Measurements from ENCODE around the gene GLRA1. TPM values are rescaled to one million over a fixed set of nuclear protein-coding genes. Genes with fewer than 3 reads are reported as not detected.
"Not testable (repeated sequence)": the region's sequence is repeated elsewhere in the genome, so short reads cannot be mapped to it uniquely, and the experiment has no call there.

GLRA1 gene
- total and polyA plus RNA-seq, 3 experiments from 2014 or later: not detected

GRCh38 chr5:151793358-151793757, 131.3 kb downstream of the GLRA1 start:
- peaks cover 9 to 91% (median 26%) of the 10 kb centered on the region in 3 donors for H3K36me3 Mint-ChIP-seq
- no peak overlapping the region for H3K4me3 ChIP-seq (ENCODE audit: low read length)

GRCh38 chr5:151787817-151788216, 136.8 kb downstream of the GLRA1 start:
- peaks cover 3 to 62% (median 12%) of the 10 kb centered on the region in 3 donors for H3K36me3 Mint-ChIP-seq
- H3K9me3 Mint-ChIP-seq: no peaks in the 10 kb centered on the region
- no peak overlapping the region for H3K4me3 Mint-ChIP-seq
- peak overlapping the region in 1 of 8 donors; percentile 54 for H3K27ac Mint-ChIP-seq
- DNase-seq: no peak
- H3K36me3 ChIP-seq (ENCODE audit: insufficient read depth, low read length): peaks cover 38% of the 10 kb centered on the region
- no peak overlapping the region for H3K27ac ChIP-seq (ENCODE audit: low read depth, low read length)
- H3K9me3 ChIP-seq (ENCODE audit: low read length): no peaks in the 10 kb centered on the region
- POLR2A ChIA-PET: no interaction called here
- CTCF ChIA-PET: interaction anchor here (1.0 to 1.6 kb wide), 2 partner anchors 37 to 355 kb away, joined by 3 to 4 read pairs; no protein-coding TSS in a partner anchor
- peaks cover 43 to 71% (median 48%) of the 10 kb centered on the region in 3 donors for H3K4me1 Mint-ChIP-seq
- no peaks in the 10 kb centered on the region for H3K27me3 Mint-ChIP-seq
- no peak overlapping the region for H3K4me3 ChIP-seq (ENCODE audit: low read length)
- no peaks in the 10 kb centered on the region for H3K27me3 ChIP-seq (ENCODE audit: insufficient read depth, low read length, poor library complexity, severe bottlenecking)
- H3K4me1 ChIP-seq (ENCODE audit: insufficient read depth, low read length): peaks cover 19% of the 10 kb centered on the region

More at GRCh38 chr5:151793358-151793757, 131.3 kb downstream of the GLRA1 start:
- H3K27ac ChIP-seq (ENCODE audit: low read depth, low read length): no peak overlapping the region
- no peak overlapping the region for H3K4me3 Mint-ChIP-seq
- peaks cover 31 to 59% (median 45%) of the 10 kb centered on the region in 3 donors for H3K4me1 Mint-ChIP-seq
- CTCF ChIA-PET: no interaction called here
- H3K36me3 ChIP-seq (ENCODE audit: insufficient read depth, low read length): peaks cover 71% of the 10 kb centered on the region
- H3K9me3 ChIP-seq (ENCODE audit: low read length): no peaks in the 10 kb centered on the region
- DNase-seq: no peak
- POLR2A ChIA-PET: no interaction called here
- H3K9me3 Mint-ChIP-seq: no peaks in the 10 kb centered on the region
- no peaks in the 10 kb centered on the region for H3K4me1 ChIP-seq (ENCODE audit: insufficient read depth, low read length)
- no peaks in the 10 kb centered on the region for H3K27me3 Mint-ChIP-seq
- no peaks in the 10 kb centered on the region for H3K27me3 ChIP-seq (ENCODE audit: insufficient read depth, low read length, poor library complexity, severe bottlenecking)
- no peak overlapping the region for H3K27ac Mint-ChIP-seq

- H3K9me3 ChIP-seq (ENCODE audit: low read length): no peaks in the 10 kb centered on the region
- peak overlapping the region in 5 of 8 donors; percentile 14 to 83 (median 66) for H3K27ac Mint-ChIP-seq
- ChIA-PET CTCF (interaction anchor here (1.4 kb wide), 1 partner anchor 15 kb away, joined by 3 read pairs; no protein-coding TSS in a partner anchor), POLR2A (interaction anchor here (0.6 to 1.4 kb wide), 2 partner anchors 15 to 174 kb away, joined by 3 to 5 read pairs; partner anchors contain the start of gene G3BP1)
- no peak for DNase-seq
- H3K36me3 ChIP-seq (ENCODE audit: insufficient read depth, low read length): peaks cover 31% of the 10 kb centered on the region
- H3K4me1 Mint-ChIP-seq: peaks cover 49 to 75% (median 61%) of the 10 kb centered on the region in 3 donors
- H3K4me3 ChIP-seq (ENCODE audit: low read length): no peak overlapping the region
- no peaks in the 10 kb centered on the region for H3K27me3 Mint-ChIP-seq
- H3K4me3 Mint-ChIP-seq: peak overlapping the region in 3 of 7 donors; percentile 18 to 61 (median 39)
- no peaks in the 10 kb centered on the region for H3K9me3 Mint-ChIP-seq
- peaks cover 2 to 49% (median 11%) of the 10 kb centered on the region in 3 donors for H3K36me3 Mint-ChIP-seq
- peaks cover 31% of the 10 kb centered on the region for H3K4me1 ChIP-seq (ENCODE audit: insufficient read depth, low read length)
- no peaks in the 10 kb centered on the region for H3K27me3 ChIP-seq (ENCODE audit: insufficient read depth, low read length, poor library complexity, severe bottlenecking)
- no peak overlapping the region for H3K27ac ChIP-seq (ENCODE audit: low read depth, low read length)
These were observed 138.2 kb downstream of the GLRA1 start for GRCh38 chr5:151786468-151786867.

- H3K27ac ChIP-seq (ENCODE audit: low read depth, low read length): peak overlapping the region; percentile 16
- peaks cover 12% of the 10 kb centered on the region for H3K36me3 ChIP-seq (ENCODE audit: insufficient read depth, low read length)
- CTCF ChIA-PET: no interaction called here
- Mint-ChIP-seq H3K27me3 (no peaks in the 10 kb centered on the region), H3K9me3 (no peaks in the 10 kb centered on the region), H3K27ac (peak overlapping the region in 2 of 8 donors; percentile 47 to 51), H3K4me1 (peaks cover 65 to 85% (median 77%) of the 10 kb centered on the region in 3 donors), H3K4me3 (peak overlapping the region in 4 of 7 donors; percentile 17 to 38 (median 24)), H3K36me3 (peaks cover 0 to 31% (median 3%) of the 10 kb centered on the region in 3 donors)
- POLR2A ChIA-PET: no interaction called here
- H3K9me3 ChIP-seq (ENCODE audit: low read length): no peaks in the 10 kb centered on the region
- H3K4me1 ChIP-seq (ENCODE audit: insufficient read depth, low read length): peaks cover 52% of the 10 kb centered on the region
- H3K27me3 ChIP-seq (ENCODE audit: insufficient read depth, low read length, poor library complexity, severe bottlenecking): no peaks in the 10 kb centered on the region
- no peak overlapping the region for H3K4me3 ChIP-seq (ENCODE audit: low read length)
- no peak for DNase-seq
These were observed 140.5 kb downstream of the GLRA1 start for GRCh38 chr5:151784141-151784540.

- peaks cover 57% of the 10 kb centered on the region for H3K4me1 ChIP-seq (ENCODE audit: insufficient read depth, low read length)
- H3K9me3 ChIP-seq (ENCODE audit: low read length); H3K27me3 Mint-ChIP-seq; H3K27me3 ChIP-seq (ENCODE audit: insufficient read depth, low read length, poor library complexity, severe bottlenecking); H3K9me3 Mint-ChIP-seq; CTCF ChIA-PET; H3K27ac ChIP-seq (ENCODE audit: low read depth, low read length); H3K4me3 ChIP-seq (ENCODE audit: low read length); H3K27ac Mint-ChIP-seq; DNase-seq: not testable (repeated sequence)
- Mint-ChIP-seq H3K4me3 (peak overlapping the region in 2 of 7 donors; percentile 8 to 57), H3K4me1 (peaks cover 68 to 90% (median 82%) of the 10 kb centered on the region in 3 donors), H3K36me3 (peaks cover 0 to 32% (median 5%) of the 10 kb centered on the region in 3 donors)
- peaks cover 11% of the 10 kb centered on the region for H3K36me3 ChIP-seq (ENCODE audit: insufficient read depth, low read length)
- POLR2A ChIA-PET: interaction anchor here (0.6 kb wide), 1 partner anchor 162 kb away, joined by 3 read pairs; no protein-coding TSS in a partner anchor
These were observed 141.0 kb downstream of the GLRA1 start for GRCh38 chr5:151783664-151784063.

GRCh38 chr5:151781201-151781600, 143.4 kb downstream of the GLRA1 start:
- H3K4me3 ChIP-seq (ENCODE audit: low read length): no peak overlapping the region
- Mint-ChIP-seq H3K4me3 (peak overlapping the region in 6 of 7 donors; percentile 0 to 53 (median 46)), H3K27me3 (no peaks in the 10 kb centered on the region), H3K4me1 (peaks cover 83 to 97% (median 95%) of the 10 kb centered on the region in 3 donors), H3K9me3 (no peaks in the 10 kb centered on the region), H3K36me3 (peaks cover 0 to 34% (median 16%) of the 10 kb centered on the region in 3 donors), H3K27ac (peak overlapping the region in 5 of 8 donors; percentile 6 to 72 (median 67))
- no peaks in the 10 kb centered on the region for H3K9me3 ChIP-seq (ENCODE audit: low read length)
- CTCF ChIA-PET: no interaction called here
- H3K27me3 ChIP-seq (ENCODE audit: insufficient read depth, low read length, poor library complexity, severe bottlenecking): no peaks in the 10 kb centered on the region
- POLR2A ChIA-PET: interaction anchor here (2.3 kb wide), 1 partner anchor 9 kb away, joined by 6 read pairs; the partner anchor contains the start of gene G3BP1
- no peak for DNase-seq
- no peak overlapping the region for H3K27ac ChIP-seq (ENCODE audit: low read depth, low read length)
- H3K4me1 ChIP-seq (ENCODE audit: insufficient read depth, low read length): peaks cover 74% of the 10 kb centered on the region
- H3K36me3 ChIP-seq (ENCODE audit: insufficient read depth, low read length): no peaks in the 10 kb centered on the region

- Histone ChIP-seq H3K4me3 (ENCODE audit: low read length) (no peak overlapping the region), H3K9me3 (ENCODE audit: low read length) (no peaks in the 10 kb centered on the region), H3K36me3 (ENCODE audit: insufficient read depth, low read length) (no peaks in the 10 kb centered on the region), H3K27me3 (ENCODE audit: insufficient read depth, low read length, poor library complexity, severe bottlenecking) (no peaks in the 10 kb centered on the region), H3K4me1 (ENCODE audit: insufficient read depth, low read length) (peaks cover 81% of the 10 kb centered on the region), H3K27ac (ENCODE audit: low read depth, low read length) (no peak overlapping the region)
- ChIA-PET POLR2A (interaction anchor here (2.3 kb wide), 1 partner anchor 9 kb away, joined by 6 read pairs; the partner anchor contains the start of gene G3BP1), CTCF (no interaction called here)
- H3K27me3 Mint-ChIP-seq: no peaks in the 10 kb centered on the region
- H3K36me3 Mint-ChIP-seq: peaks cover 0 to 36% (median 16%) of the 10 kb centered on the region in 3 donors
- peak overlapping the region in 6 of 8 donors; percentile 6 to 60 (median 39) for H3K27ac Mint-ChIP-seq
- peak overlapping the region; percentile 16 to 64 (median 35) for H3K4me3 Mint-ChIP-seq
- H3K9me3 Mint-ChIP-seq: no peaks in the 10 kb centered on the region
- peaks cover 83 to 97% (median 95%) of the 10 kb centered on the region in 3 donors for H3K4me1 Mint-ChIP-seq
- no peak for DNase-seq
These were observed 144.3 kb downstream of the GLRA1 start for GRCh38 chr5:151780348-151780747.

- H3K9me3 Mint-ChIP-seq: no peaks in the 10 kb centered on the region
- H3K27ac ChIP-seq (ENCODE audit: low read depth, low read length): no peak overlapping the region
- no peaks in the 10 kb centered on the region for H3K36me3 ChIP-seq (ENCODE audit: insufficient read depth, low read length)
- no peaks in the 10 kb centered on the region for H3K27me3 ChIP-seq (ENCODE audit: insufficient read depth, low read length, poor library complexity, severe bottlenecking)
- H3K4me1 ChIP-seq (ENCODE audit: insufficient read depth, low read length): peaks cover 83% of the 10 kb centered on the region
- peak overlapping the region; percentile 16 to 66 (median 47) for H3K4me3 Mint-ChIP-seq
- H3K36me3 Mint-ChIP-seq: peaks cover 0 to 35% (median 16%) of the 10 kb centered on the region in 3 donors
- no peaks in the 10 kb centered on the region for H3K27me3 Mint-ChIP-seq
- peaks cover 85 to 97% (median 96%) of the 10 kb centered on the region in 3 donors for H3K4me1 Mint-ChIP-seq
- no peak for DNase-seq
- H3K27ac Mint-ChIP-seq: peak overlapping the region in 6 of 8 donors; percentile 6 to 75 (median 16)
- CTCF ChIA-PET: no interaction called here
- POLR2A ChIA-PET: interaction anchor here (2.3 kb wide), 1 partner anchor 8 kb away, joined by 6 read pairs; the partner anchor contains the start of gene G3BP1
- H3K9me3 ChIP-seq (ENCODE audit: low read length): no peaks in the 10 kb centered on the region
- no peak overlapping the region for H3K4me3 ChIP-seq (ENCODE audit: low read length)
These were observed 145.0 kb downstream of the GLRA1 start for GRCh38 chr5:151779531-151780125.

Data from CD8-positive, alpha-beta memory T cell (primary cell).